Measurements from ENCODE around the gene FTSJ1. TPM values are rescaled to one million over a fixed set of nuclear protein-coding genes. Genes with fewer than 3 reads are reported as not detected.
A peak's percentile ranks its signal among the peaks of the same experiment; 100 is the strongest.

Gene FTSJ1
- total and polyA plus RNA-seq, 2 of the 8 experiments (the other 6 are each of a cell fraction or from before 2014, with no cell fraction given): 62.4 to 80.4 TPM

GRCh38 chrX:48472225-48472624 lies 3.8 kb upstream of the FTSJ1 start:
- no peak overlapping the region for H2AK5ac ChIP-seq (ENCODE audit: low read depth, low read length)
- H3K79me2 ChIP-seq (ENCODE audit: control insufficient read depth in 1 of 2, insufficient read depth in 2 of 2, low read length in 2 of 2): peaks cover 0 to 18% of the 10 kb centered on the region in 2 experiments; a peak in 2 of 4 replicates
- no peaks in the 10 kb centered on the region for H3K9me3 ChIP-seq (ENCODE audit: insufficient read depth in 2 of 2, low read depth in 1 of 2, low read length in 1 of 2)
- H2BK15ac ChIP-seq (ENCODE audit: low read length): no peak overlapping the region
- H2BK5ac ChIP-seq (ENCODE audit: low read depth, low read length): no peak overlapping the region
- H4K8ac ChIP-seq (ENCODE audit: extremely low read depth, insufficient read depth, low read length): no peak overlapping the region
- no peak overlapping the region for H3K23ac ChIP-seq (ENCODE audit: insufficient read length)
- H3K27me3 ChIP-seq (replicated peaks in 1 of 4; ENCODE audit: control insufficient read depth in 3 of 4, extremely low read depth in 1 of 4, insufficient read depth in 3 of 4, low read length in 3 of 4): no peaks in the 10 kb centered on the region
- no peak overlapping the region for H3K4ac ChIP-seq (replicated peaks; ENCODE audit: insufficient read length, low read depth, low read length)
- H3K4me3 ChIP-seq (ENCODE audit: extremely low read depth in 1 of 4, insufficient read depth in 2 of 4, low read depth in 3 of 4, low read length in 4 of 4): no peak overlapping the region
- CTCF ChIA-PET (ENCODE audit: partially characterized antibody): no interaction called here
- no peak overlapping the region for H3K18ac ChIP-seq (ENCODE audit: extremely low read depth, low read length)
- peaks cover 0 to 3% of the 10 kb centered on the region in 2 experiments for H4K20me1 ChIP-seq (replicated peaks in 1 of 2; ENCODE audit: control insufficient read depth in 1 of 2, insufficient read depth in 2 of 2, low read length in 2 of 2)
- no peak overlapping the region for H3K9ac ChIP-seq (replicated peaks in 1 of 4; ENCODE audit: extremely low read depth in 1 of 4, low read depth in 3 of 4, low read length in 3 of 4)
- no peaks in the 10 kb centered on the region for H3K36me3 ChIP-seq (ENCODE audit: control insufficient read depth in 2 of 4, insufficient read depth in 4 of 4, low read length in 3 of 4)
- H4K91ac ChIP-seq (replicated peaks; ENCODE audit: insufficient read length, low read length): no peak overlapping the region
- H3K4me1 ChIP-seq (replicated peaks in 1 of 4; ENCODE audit: control insufficient read depth in 3 of 4, insufficient read depth in 4 of 4, low read length in 3 of 4): peaks cover 10 to 20% (median 13%) of the 10 kb centered on the region in 4 experiments
- H3K27ac ChIP-seq (ENCODE audit: low read depth, low read length): no peak overlapping the region
- H2BK20ac ChIP-seq (ENCODE audit: low read length): no peak overlapping the region
- 0 out of 2 replicates have a peak overlapping the region, but pooled peaks have one; percentile 39 for H2BK12ac ChIP-seq (ENCODE audit: low read depth, low read length)
- H4K5ac ChIP-seq (ENCODE audit: insufficient read length, low read depth, low read length): no peak overlapping the region
- no peak overlapping the region for H3K14ac ChIP-seq (ENCODE audit: insufficient read length)
- H3K56ac ChIP-seq (replicated peaks; ENCODE audit: insufficient read length, low read depth, low read length): no peak overlapping the region
- 100% methylated on average over 4 of the region's 9 CpGs; no CpG with 5 or more reads in 1 of the 2 experiments for WGBS, 2 experiments (ENCODE audit: extremely low coverage in 1 of 2, insufficient coverage in 1 of 2, insufficient read length in 1 of 2, insufficient replicate concordance in 2 of 2, low coverage in 1 of 2, low lambda C conversion rate in 2 of 2, missing lambda C conversion rate in 1 of 2)
- no peaks in the 10 kb centered on the region for H3K79me1 ChIP-seq (ENCODE audit: low read depth, low read length)
- no peak overlapping the region for H2BK120ac ChIP-seq (replicated peaks; ENCODE audit: low read depth, low read length)
- FAIRE-seq (no peak), DNase-seq (ENCODE audit: low read depth in 1 of 2, low spot score in 2 of 2) (no peak)
- no peak overlapping the region for H2AFZ ChIP-seq (ENCODE audit: low read length)
- POLR2A ChIA-PET (ENCODE audit: partially characterized antibody): interaction anchor here (1.4 kb wide), 1 partner anchor 36 kb away, joined by 3 read pairs; no protein-coding TSS in a partner anchor
- 0 out of 4 replicates have a peak overlapping the region, but pooled peaks of 1 of the 2 experiments have one; percentile 9 for H3K4me2 ChIP-seq (ENCODE audit: insufficient read depth in 1 of 2, low read depth in 2 of 2, low read length in 2 of 2)
- TF ChIP-seq SAP30 (IDR thresholded peaks at IDR 0.05; ENCODE audit: insufficient read depth, insufficient replicate concordance, low read length) (no peak), SUZ12 (IDR thresholded peaks at IDR 0.05; ENCODE audit: low read length) (no peak), SIX5 (IDR thresholded peaks at IDR 0.05; ENCODE audit: low read depth, low read length) (no peak), POLR2A (IDR thresholded peaks at IDR 0.05; ENCODE audit: control extremely low read depth in 1 of 2, low read depth in 2 of 2, low read length in 2 of 2) (no peak), YY1 (IDR thresholded peaks at IDR 0.05; ENCODE audit: low read depth, low read length) (no peak), CHD1 (IDR thresholded peaks at IDR 0.05; ENCODE audit: low read depth, low read length) (no peak), RXRA (IDR thresholded peaks at IDR 0.05; ENCODE audit: insufficient read depth, low read depth, low read length) (no peak), MAX (IDR thresholded peaks at IDR 0.05) (no peak), RAD21 (IDR thresholded peaks at IDR 0.05 in 1 of 2, conservative IDR thresholded peaks at IDR 0.05 in 1 of 2; ENCODE audit: low read depth in 2 of 2, low read length in 2 of 2) (no peak), USF2 (IDR thresholded peaks at IDR 0.05; ENCODE audit: low read length) (no peak), TCF12 (IDR thresholded peaks at IDR 0.05; ENCODE audit: low read depth, low read length) (no peak), KDM1A (IDR thresholded peaks at IDR 0.05; ENCODE audit: borderline replicate concordance, low read length) (no peak)
- H3K23me2 ChIP-seq (ENCODE audit: low read depth, low read length): peaks cover 3% of the 10 kb centered on the region; the same call in 1 of the 2 replicates

Data from H1 (cell line).